Activated CD4-positive, alpha-beta T cell treated with anti-CD3 and anti-CD28 coated beads for 36 hours (primary cell): ENCODE measurements around the gene TINCR. TPM values are rescaled to one million over a fixed set of nuclear protein-coding genes. Genes with fewer than 3 reads are reported as not detected.

ENCODE experiments used
- ATAC-seq: fragments of 200-7000 bp; cut with Tn5 transposase; one replicate; pipeline ENCODE4 v1.10.0; 2021; ENCODE audit warnings: mild to moderate bottlenecking, moderate library complexity
- CTCF ChIA-PET: fragments of 350-600 bp; sonication (Branson Sonifier 250); formaldehyde crosslinking; loops from one replicate; lab custom pipeline; 2021; ENCODE audit warnings: antibody characterized with exemption; lab: Charles Lee
- POLR2A ChIA-PET: fragments of 350-600 bp; sonication (Branson Sonifier 250); formaldehyde crosslinking; loops from one replicate; lab custom pipeline; 2021; ENCODE audit warnings: antibody characterized with exemption, inconsistent platforms; lab: Charles Lee
- DNase-seq: peaks from one replicate; pipeline ENCODE4 v3.0.0-alpha.2; 2020
- H3K27ac Mint-ChIP-seq: one replicate; pipeline ENCODE4 v1.8.0; 2021; ENCODE audit warnings: mixed read lengths
- H3K27me3 Mint-ChIP-seq: one replicate; pipeline ENCODE4 v1.8.0; 2021; ENCODE audit warnings: mixed read lengths
- H3K36me3 Mint-ChIP-seq: one replicate; pipeline ENCODE4 v1.8.0; 2021; ENCODE audit warnings: low read depth, mixed read lengths
- H3K4me1 Mint-ChIP-seq: one replicate; pipeline ENCODE4 v1.8.0; 2021; ENCODE audit warnings: mixed read lengths
- H3K4me3 Mint-ChIP-seq: one replicate; pipeline ENCODE4 v1.8.0; 2021; ENCODE audit warnings: mild to moderate bottlenecking, moderate library complexity, mixed read lengths
- H3K9me3 Mint-ChIP-seq: one replicate; pipeline ENCODE4 v1.8.0; 2021; ENCODE audit warnings: low read depth, mixed read lengths
- intact Hi-C, 2 experiments: fragments of 100-400 bp; cut with DNase I in 1 of 2; cut with micrococcal nuclease in 1 of 2; formaldehyde crosslinking; loops; one replicate each; pipeline versions ENCODE4 v1.14.2 to v1.15.1; 2022 to 2024; cut with DNase I, micrococcal nuclease
- total RNA-seq, 2 experiments: library from RNA; stranded (reverse); gene quantifications; one replicate each; pipeline ENCODE4 v1.2.3, GENCODE V29; 2021

The TINCR gene
- total RNA-seq, 2 experiments from 2014 or later = 0.23 to 0.27 TPM

GRCh38 chr19:5600797-5601196 lies 33.0 kb upstream of the TINCR start:
- intact Hi-C loops = no loop called here
- POLR2A ChIA-PET = no interaction called here
- ATAC-seq = no peak

GRCh38 chr19:5595745-5596144 lies 28.0 kb upstream of the TINCR start:
- H3K27ac Mint-ChIP-seq = no peak overlapping the region
- H3K9me3 Mint-ChIP-seq = no peaks in the 10 kb centered on the region
- DNase-seq = no peak
- peaks cover 73% of the 10 kb centered on the region for H3K36me3 Mint-ChIP-seq
- H3K27me3 Mint-ChIP-seq = no peaks in the 10 kb centered on the region
- ATAC-seq = no peak
- no peak overlapping the region for H3K4me3 Mint-ChIP-seq
- ChIA-PET POLR2A (interaction anchor here (0.6 to 1.0 kb wide), 2 partner anchors 61 to 627 kb away, joined by 3 read pairs; partner anchors contain the start of gene KDM4B), CTCF (interaction anchor here (1.2 kb wide), 1 partner anchor 24 kb away, joined by 6 read pairs; no protein-coding TSS in a partner anchor)
- intact Hi-C loops = no loop called here
- H3K4me1 Mint-ChIP-seq = no peaks in the 10 kb centered on the region

More at GRCh38 chr19:5600797-5601196, 33.0 kb upstream of the TINCR start:
- CTCF ChIA-PET = no interaction called here
- no peaks in the 10 kb centered on the region for H3K9me3 Mint-ChIP-seq
- H3K27ac Mint-ChIP-seq = no peak overlapping the region
- H3K36me3 Mint-ChIP-seq = peaks cover 66% of the 10 kb centered on the region
- H3K4me3 Mint-ChIP-seq = no peak overlapping the region
- no peaks in the 10 kb centered on the region for H3K4me1 Mint-ChIP-seq
- H3K27me3 Mint-ChIP-seq = no peaks in the 10 kb centered on the region
- DNase-seq = no peak

GRCh38 chr19:5595129-5595528 lies 27.4 kb upstream of the TINCR start:
- ChIA-PET CTCF (interaction anchor here (1.2 to 1.8 kb wide), 2 partner anchors 10 to 24 kb away, joined by 4 to 6 read pairs; no protein-coding TSS in a partner anchor), POLR2A (interaction anchor here (0.6 to 1.0 kb wide), 2 partner anchors 60 to 626 kb away, joined by 3 read pairs; partner anchors contain the start of gene KDM4B)
- ATAC-seq = no peak
- Mint-ChIP-seq H3K4me1 (no peaks in the 10 kb centered on the region), H3K27ac (no peak overlapping the region), H3K36me3 (peaks cover 74% of the 10 kb centered on the region), H3K9me3 (no peaks in the 10 kb centered on the region), H3K4me3 (no peak overlapping the region), H3K27me3 (no peaks in the 10 kb centered on the region)
- DNase-seq = no peak
- intact Hi-C loops = no loop called here

- DNase-seq (no peak), ATAC-seq (no peak)
- ChIA-PET CTCF (interaction anchor here (0.8 to 1.8 kb wide), 3 partner anchors 10 to 95 kb away, joined by 3 to 4 read pairs (median 4); partner anchors contain the start of gene RPL36), POLR2A (no interaction called here)
- Mint-ChIP-seq H3K27ac (no peak overlapping the region), H3K27me3 (no peaks in the 10 kb centered on the region), H3K4me3 (no peak overlapping the region), H3K9me3 (no peaks in the 10 kb centered on the region), H3K36me3 (peaks cover 69% of the 10 kb centered on the region), H3K4me1 (no peaks in the 10 kb centered on the region)
- intact Hi-C loops = no loop called here
Measured at GRCh38 chr19:5594521-5594950, 26.8 kb upstream of the TINCR start.

- no peaks in the 10 kb centered on the region for H3K4me1 Mint-ChIP-seq
- DNase-seq = no peak
- no peak for ATAC-seq
- H3K27me3 Mint-ChIP-seq = no peaks in the 10 kb centered on the region
- H3K36me3 Mint-ChIP-seq = peaks cover 66% of the 10 kb centered on the region
- H3K9me3 Mint-ChIP-seq = no peaks in the 10 kb centered on the region
- CTCF ChIA-PET = interaction anchor here (0.8 to 1.8 kb wide), 4 partner anchors 11 to 96 kb away, joined by 3 to 4 read pairs (median 4); partner anchors contain the start of genes RPL36 and SAFB
- no peak overlapping the region for H3K4me3 Mint-ChIP-seq
- intact Hi-C loops = no loop called here
- H3K27ac Mint-ChIP-seq = no peak overlapping the region
- POLR2A ChIA-PET = interaction anchor here (0.6 to 0.9 kb wide), 2 partner anchors 12 to 84 kb away, joined by 3 read pairs; no protein-coding TSS in a partner anchor
Measured at GRCh38 chr19:5593343-5594255, 25.8 kb upstream of the TINCR start.

- Mint-ChIP-seq H3K4me3 (no peak overlapping the region), H3K36me3 (peaks cover 66% of the 10 kb centered on the region), H3K27me3 (no peaks in the 10 kb centered on the region), H3K9me3 (no peaks in the 10 kb centered on the region), H3K4me1 (no peaks in the 10 kb centered on the region), H3K27ac (no peak overlapping the region)
- POLR2A ChIA-PET = interaction anchor here (0.6 to 0.9 kb wide), 2 partner anchors 11 to 85 kb away, joined by 3 read pairs; no protein-coding TSS in a partner anchor
- no peak for DNase-seq
- intact Hi-C loops = no loop called here
- no peak for ATAC-seq
- CTCF ChIA-PET = interaction anchor here (1.0 kb wide), 1 partner anchor 30 kb away, joined by 3 read pairs; the partner anchor contains the start of gene SAFB
Measured at GRCh38 chr19:5592531-5593342, 25.0 kb upstream of the TINCR start.

GRCh38 chr19:5591476-5591875 lies 23.7 kb upstream of the TINCR start:
- Mint-ChIP-seq H3K36me3 (peaks cover 68% of the 10 kb centered on the region), H3K27ac (no peak overlapping the region), H3K4me1 (peaks cover 5% of the 10 kb centered on the region), H3K4me3 (no peak overlapping the region), H3K27me3 (no peaks in the 10 kb centered on the region), H3K9me3 (no peaks in the 10 kb centered on the region)
- intact Hi-C loops = no loop called here
- ChIA-PET POLR2A (interaction anchor here (0.6 kb wide), 1 partner anchor 21 kb away, joined by 6 read pairs; no protein-coding TSS in a partner anchor), CTCF (interaction anchor here (0.6 kb wide), 2 partner anchors 236 to 512 kb away, joined by 3 to 5 read pairs; no protein-coding TSS in a partner anchor)
- ATAC-seq (no peak), DNase-seq (no peak)

GRCh38 chr19:5590865-5591154 lies 23.1 kb upstream of the TINCR start:
- peaks cover 11% of the 10 kb centered on the region for H3K4me1 Mint-ChIP-seq
- POLR2A ChIA-PET = no interaction called here
- H3K27ac Mint-ChIP-seq = no peak overlapping the region
- no peaks in the 10 kb centered on the region for H3K9me3 Mint-ChIP-seq
- H3K36me3 Mint-ChIP-seq = peaks cover 68% of the 10 kb centered on the region
- intact Hi-C loops = no loop called here
- ATAC-seq = no peak
- H3K27me3 Mint-ChIP-seq = no peaks in the 10 kb centered on the region
- DNase-seq = no peak
- no peak overlapping the region for H3K4me3 Mint-ChIP-seq
- CTCF ChIA-PET = interaction anchor here (0.6 kb wide), 1 partner anchor 236 kb away, joined by 5 read pairs; no protein-coding TSS in a partner anchor

- intact Hi-C loops = no loop called here
- ATAC-seq (no peak), DNase-seq (no peak)
- CTCF ChIA-PET = no interaction called here
- H3K36me3 Mint-ChIP-seq = peaks cover 67% of the 10 kb centered on the region
- H3K4me1 Mint-ChIP-seq = peaks cover 16% of the 10 kb centered on the region
- POLR2A ChIA-PET = no interaction called here
- no peaks in the 10 kb centered on the region for H3K27me3 Mint-ChIP-seq
- no peak overlapping the region for H3K4me3 Mint-ChIP-seq
- no peak overlapping the region for H3K27ac Mint-ChIP-seq
- H3K9me3 Mint-ChIP-seq = no peaks in the 10 kb centered on the region
Measured at GRCh38 chr19:5590151-5590864, 22.6 kb upstream of the TINCR start.

GRCh38 chr19:5588906-5589676 lies 21.3 kb upstream of the TINCR start:
- peaks cover 16% of the 10 kb centered on the region for H3K4me1 Mint-ChIP-seq
- H3K36me3 Mint-ChIP-seq = peaks cover 62% of the 10 kb centered on the region
- H3K27ac Mint-ChIP-seq = no peak overlapping the region

More at GRCh38 chr19:5588906-5589676, 21.3 kb upstream of the TINCR start:
- POLR2A ChIA-PET = no interaction called here
- Mint-ChIP-seq H3K9me3 (no peaks in the 10 kb centered on the region), H3K27me3 (no peaks in the 10 kb centered on the region), H3K4me3 (no peak overlapping the region)
- no peak for DNase-seq
- intact Hi-C loops = no loop called here
- CTCF ChIA-PET = interaction anchor here (0.6 to 1.1 kb wide), 2 partner anchors 27 to 42 kb away, joined by 3 read pairs; no protein-coding TSS in a partner anchor
- ATAC-seq = no peak
